HG02763 (cell line): ENCODE data around the gene HCAR3.
"Not testable (repeated sequence)": the region's sequence is repeated elsewhere in the genome, so short reads cannot be mapped to it uniquely, and the experiment has no call there.

Source experiments
- ATAC-seq: cut with Tn5 transposase; IDR thresholded peaks from one replicate; pipeline ENCODE4 v1.9.1; 2021; ENCODE audit warnings: mild to moderate bottlenecking, moderate library complexity; ENCODE audit not compliant: unreplicated experiment

The HCAR3 gene

GRCh38 chr12:122724641-122725243 lies 8.1 kb upstream of the HCAR3 start:
- ATAC-seq: no peak

- ATAC-seq: no peak
Measured at GRCh38 chr12:122722387-122722786, 5.8 kb upstream of the HCAR3 start.

- ATAC-seq: no peak
Measured at GRCh38 chr12:122721057-122721545, 4.5 kb upstream of the HCAR3 start.

GRCh38 chr12:122715211-122715610 lies 1.4 kb downstream of the HCAR3 start:
- ATAC-seq: not testable (repeated sequence)

GRCh38 chr12:122713491-122714188 lies 3.0 kb downstream of the HCAR3 start:
- ATAC-seq: not testable (repeated sequence)

- ATAC-seq: not testable (repeated sequence)
Measured at GRCh38 chr12:122711266-122711665, 5.3 kb downstream of the HCAR3 start.

- not testable (repeated sequence) for ATAC-seq
Measured at GRCh38 chr12:122710341-122710740, 6.3 kb downstream of the HCAR3 start.

GRCh38 chr12:122709287-122709686 lies 7.3 kb downstream of the HCAR3 start:
- not testable (repeated sequence) for ATAC-seq

- ATAC-seq: not testable (repeated sequence)
Measured at GRCh38 chr12:122703841-122704240, 12.8 kb downstream of the HCAR3 start.

- not testable (repeated sequence) for ATAC-seq
Measured at GRCh38 chr12:122702890-122703611, 13.6 kb downstream of the HCAR3 start, which contains the start of gene HCAR2. TSS of gene HCAR2 (minus strand) at chr12:122703357. CDS start at chr12:122703283, 74 bp downstream.

GRCh38 chr12:122701481-122701880 lies 15.1 kb downstream of the HCAR3 start:
- ATAC-seq: not testable (repeated sequence)

- not testable (repeated sequence) for ATAC-seq
Measured at GRCh38 chr12:122700038-122700710, 16.4 kb downstream of the HCAR3 start.

GRCh38 chr12:122696922-122697321 lies 19.7 kb downstream of the HCAR3 start:
- not testable (repeated sequence) for ATAC-seq

- ATAC-seq: no peak
Measured at GRCh38 chr12:122691566-122691965, 25.0 kb downstream of the HCAR3 start.

- ATAC-seq: no peak
Measured at GRCh38 chr12:122688291-122688690, 28.3 kb downstream of the HCAR3 start.

- no peak for ATAC-seq
Measured at GRCh38 chr12:122687086-122687485, 29.5 kb downstream of the HCAR3 start.

GRCh38 chr12:122686538-122686937 lies 30.1 kb downstream of the HCAR3 start:
- no peak for ATAC-seq

- ATAC-seq: no peak
Measured at GRCh38 chr12:122684297-122684813, 32.3 kb downstream of the HCAR3 start.

GRCh38 chr12:122681814-122682213 lies 34.8 kb downstream of the HCAR3 start:
- no peak for ATAC-seq

GRCh38 chr12:122680989-122681388 lies 35.6 kb downstream of the HCAR3 start:
- not testable (repeated sequence) for ATAC-seq

- ATAC-seq: not testable (repeated sequence)
Measured at GRCh38 chr12:122676781-122677180, 39.8 kb downstream of the HCAR3 start.
